Measurements from ENCODE around the gene MTG2. TPM values are rescaled to one million over a fixed set of nuclear protein-coding genes. Genes with fewer than 3 reads are reported as not detected.

Gene MTG2
- total and polyA plus RNA-seq, 4 donors: 18.3 to 35.5 (median 28.5) TPM

- Histone ChIP-seq H3K36me3 (ENCODE audit: control insufficient read depth in 4 of 4, insufficient read depth in 4 of 4, low read length in 4 of 4) (peaks cover 38 to 68% (median 54%) of the 10 kb centered on the region in 4 donors), H3K27me3 (ENCODE audit: control insufficient read depth in 3 of 3, insufficient read depth in 3 of 3, low read length in 2 of 3) (no peaks in the 10 kb centered on the region), H3K9me3 (ENCODE audit: control insufficient read depth in 4 of 4, insufficient read depth in 3 of 4, low read length in 3 of 4) (no peaks in the 10 kb centered on the region), H3K4me1 (ENCODE audit: control insufficient read depth in 5 of 5, insufficient read depth in 5 of 5, low read length in 5 of 5) (peaks cover 0 to 19% (median 8%) of the 10 kb centered on the region in 5 donors), H3K27ac (ENCODE audit: low read depth in 1 of 2, low read length in 1 of 2) (peak overlapping the region in 1 of 2 donors; percentile 1), H3K4me3 (no peak overlapping the region), H3K9ac (ENCODE audit: insufficient read depth in 1 of 2, low read length in 2 of 2) (no peak overlapping the region)
- TF ChIP-seq CTCF (IDR thresholded peaks at IDR 0.05; ENCODE audit: control extremely low read depth, extremely low read depth): no peak
- ATAC-seq (ENCODE audit: insufficient read depth, low FRiP score) (no peak), DNase-seq (no peak)
- 80 to 81% methylated on average over 6 of the region's 6 CpGs for WGBS, 2 donors
Measured at GRCh38 chr20:62137092-62137384, 45.8 kb upstream of the MTG2 start.

- whole genome bisulfite sequencing, 2 donors: 83 to 87% methylated on average over 8 of the region's 8 CpGs
- H3K4me1 ChIP-seq (ENCODE audit: control insufficient read depth in 5 of 5, insufficient read depth in 5 of 5, low read length in 5 of 5): peaks cover 0 to 16% (median 8%) of the 10 kb centered on the region in 5 donors
Measured at GRCh38 chr20:62137478-62138203, 45.2 kb upstream of the MTG2 start.

GRCh38 chr20:62138204-62138543 is 44.7 kb upstream of the MTG2 start:
- peaks cover 38 to 58% (median 45%) of the 10 kb centered on the region in 4 donors for H3K36me3 ChIP-seq (ENCODE audit: control insufficient read depth in 4 of 4, insufficient read depth in 4 of 4, low read length in 4 of 4)
- no peak overlapping the region for H3K27ac ChIP-seq (ENCODE audit: low read depth in 1 of 2, low read length in 1 of 2)
- H3K27me3 ChIP-seq (ENCODE audit: control insufficient read depth in 3 of 3, insufficient read depth in 3 of 3, low read length in 2 of 3): no peaks in the 10 kb centered on the region
- H3K9me3 ChIP-seq (ENCODE audit: control insufficient read depth in 4 of 4, insufficient read depth in 3 of 4, low read length in 3 of 4): no peaks in the 10 kb centered on the region
- no peak for DNase-seq
- H3K4me3 ChIP-seq: no peak overlapping the region
- no peak for ATAC-seq (ENCODE audit: insufficient read depth, low FRiP score)
- WGBS, 2 donors: 90 to 98% methylated on average over 11 of the region's 11 CpGs
- no peak for TF ChIP-seq CTCF (IDR thresholded peaks at IDR 0.05; ENCODE audit: control extremely low read depth, extremely low read depth)
- H3K9ac ChIP-seq (ENCODE audit: insufficient read depth in 1 of 2, low read length in 2 of 2): no peak overlapping the region
- H3K4me1 ChIP-seq (ENCODE audit: control insufficient read depth in 5 of 5, insufficient read depth in 5 of 5, low read length in 5 of 5): peaks cover 0 to 13% (median 8%) of the 10 kb centered on the region in 5 donors

More at GRCh38 chr20:62137478-62138203, 45.2 kb upstream of the MTG2 start:
- no peaks in the 10 kb centered on the region for H3K9me3 ChIP-seq (ENCODE audit: control insufficient read depth in 4 of 4, insufficient read depth in 3 of 4, low read length in 3 of 4)
- H3K27me3 ChIP-seq (ENCODE audit: control insufficient read depth in 3 of 3, insufficient read depth in 3 of 3, low read length in 2 of 3): no peaks in the 10 kb centered on the region
- H3K27ac ChIP-seq (ENCODE audit: low read depth in 1 of 2, low read length in 1 of 2): peak overlapping the region in 1 of 2 donors; percentile 1
- TF ChIP-seq CTCF (IDR thresholded peaks at IDR 0.05; ENCODE audit: control extremely low read depth, extremely low read depth): no peak
- ATAC-seq (ENCODE audit: insufficient read depth, low FRiP score): no peak
- no peak overlapping the region for H3K4me3 ChIP-seq
- H3K36me3 ChIP-seq (ENCODE audit: control insufficient read depth in 4 of 4, insufficient read depth in 4 of 4, low read length in 4 of 4): peaks cover 38 to 62% (median 48%) of the 10 kb centered on the region in 4 donors
- no peak for DNase-seq
- H3K9ac ChIP-seq (ENCODE audit: insufficient read depth in 1 of 2, low read length in 2 of 2): no peak overlapping the region

- 95 to 96% methylated on average over 10 of the region's 10 CpGs for WGBS, 2 donors
- Histone ChIP-seq H3K4me3 (no peak overlapping the region), H3K36me3 (ENCODE audit: control insufficient read depth in 4 of 4, insufficient read depth in 4 of 4, low read length in 4 of 4) (peaks cover 35 to 52% (median 42%) of the 10 kb centered on the region in 4 donors)
Measured at GRCh38 chr20:62138912-62139311, 43.9 kb upstream of the MTG2 start.

More at GRCh38 chr20:62138912-62139311, 43.9 kb upstream of the MTG2 start:
- Histone ChIP-seq H3K27me3 (ENCODE audit: control insufficient read depth in 3 of 3, insufficient read depth in 3 of 3, low read length in 2 of 3) (no peaks in the 10 kb centered on the region), H3K9me3 (ENCODE audit: control insufficient read depth in 4 of 4, insufficient read depth in 3 of 4, low read length in 3 of 4) (no peaks in the 10 kb centered on the region), H3K9ac (ENCODE audit: insufficient read depth in 1 of 2, low read length in 2 of 2) (no peak overlapping the region), H3K4me1 (ENCODE audit: control insufficient read depth in 5 of 5, insufficient read depth in 5 of 5, low read length in 5 of 5) (peaks cover 0 to 13% (median 8%) of the 10 kb centered on the region in 5 donors), H3K27ac (ENCODE audit: low read depth in 1 of 2, low read length in 1 of 2) (no peak overlapping the region)
- ATAC-seq (ENCODE audit: insufficient read depth, low FRiP score) (no peak), DNase-seq (no peak)
- TF ChIP-seq CTCF (IDR thresholded peaks at IDR 0.05; ENCODE audit: control extremely low read depth, extremely low read depth): no peak

Data from lung (tissue), 12 donors.